Measurements from ENCODE around the gene OTOS. TPM values are rescaled to one million over a fixed set of nuclear protein-coding genes. Genes with fewer than 3 reads are reported as not detected.

The OTOS gene
- total and polyA plus RNA-seq, 4 donors: not detected

- Histone ChIP-seq H3K9ac (ENCODE audit: insufficient read depth in 1 of 2, low read length in 2 of 2) (no peak overlapping the region), H3K27ac (ENCODE audit: low read depth in 1 of 2, low read length in 1 of 2) (no peak overlapping the region), H3K4me3 (no peak overlapping the region), H3K9me3 (ENCODE audit: control insufficient read depth in 4 of 4, insufficient read depth in 3 of 4, low read length in 3 of 4) (no peaks in the 10 kb centered on the region), H3K27me3 (ENCODE audit: control insufficient read depth in 3 of 3, insufficient read depth in 3 of 3, low read length in 2 of 3) (peaks cover 0 to 2% (median 0%) of the 10 kb centered on the region in 3 donors), H3K36me3 (ENCODE audit: control insufficient read depth in 4 of 4, insufficient read depth in 4 of 4, low read length in 4 of 4) (no peaks in the 10 kb centered on the region), H3K4me1 (ENCODE audit: control insufficient read depth in 5 of 5, insufficient read depth in 5 of 5, low read length in 5 of 5) (no peaks in the 10 kb centered on the region)
- no peak for TF ChIP-seq CTCF (IDR thresholded peaks at IDR 0.05; ENCODE audit: control extremely low read depth, extremely low read depth)
- 82 to 84% methylated on average over 5 of the region's 5 CpGs for WGBS, 2 donors
- DNase-seq (no peak), ATAC-seq (ENCODE audit: insufficient read depth, low FRiP score) (no peak)
These were observed 21.6 kb upstream of the OTOS start for GRCh38 chr2:240162032-240162431.

- Histone ChIP-seq H3K9me3 (ENCODE audit: control insufficient read depth in 4 of 4, insufficient read depth in 3 of 4, low read length in 3 of 4) (no peaks in the 10 kb centered on the region), H3K36me3 (ENCODE audit: control insufficient read depth in 4 of 4, insufficient read depth in 4 of 4, low read length in 4 of 4) (no peaks in the 10 kb centered on the region), H3K27me3 (ENCODE audit: control insufficient read depth in 3 of 3, insufficient read depth in 3 of 3, low read length in 2 of 3) (peaks cover 0 to 2% (median 0%) of the 10 kb centered on the region in 3 donors), H3K4me3 (no peak overlapping the region), H3K9ac (ENCODE audit: insufficient read depth in 1 of 2, low read length in 2 of 2) (no peak overlapping the region), H3K27ac (ENCODE audit: low read depth in 1 of 2, low read length in 1 of 2) (no peak overlapping the region), H3K4me1 (ENCODE audit: control insufficient read depth in 5 of 5, insufficient read depth in 5 of 5, low read length in 5 of 5) (no peaks in the 10 kb centered on the region)
- 82 to 84% methylated on average over 21 of the region's 21 CpGs for WGBS, 2 donors
- DNase-seq (no peak), ATAC-seq (ENCODE audit: insufficient read depth, low FRiP score) (no peak)
- no peak for TF ChIP-seq CTCF (IDR thresholded peaks at IDR 0.05; ENCODE audit: control extremely low read depth, extremely low read depth)
These were observed 20.8 kb upstream of the OTOS start for GRCh38 chr2:240161087-240161750.

GRCh38 chr2:240160291-240161086 lies 20.0 kb upstream of the OTOS start:
- Histone ChIP-seq H3K4me3 (no peak overlapping the region), H3K4me1 (ENCODE audit: control insufficient read depth in 5 of 5, insufficient read depth in 5 of 5, low read length in 5 of 5) (peaks cover 0 to 7% (median 0%) of the 10 kb centered on the region in 5 donors), H3K9ac (ENCODE audit: insufficient read depth in 1 of 2, low read length in 2 of 2) (no peak overlapping the region), H3K27me3 (ENCODE audit: control insufficient read depth in 3 of 3, insufficient read depth in 3 of 3, low read length in 2 of 3) (peaks cover 0 to 2% (median 0%) of the 10 kb centered on the region in 3 donors), H3K9me3 (ENCODE audit: control insufficient read depth in 4 of 4, insufficient read depth in 3 of 4, low read length in 3 of 4) (no peaks in the 10 kb centered on the region), H3K27ac (ENCODE audit: low read depth in 1 of 2, low read length in 1 of 2) (no peak overlapping the region), H3K36me3 (ENCODE audit: control insufficient read depth in 4 of 4, insufficient read depth in 4 of 4, low read length in 4 of 4) (no peaks in the 10 kb centered on the region)
- no peak for ATAC-seq (ENCODE audit: insufficient read depth, low FRiP score)
- no peak for TF ChIP-seq CTCF (IDR thresholded peaks at IDR 0.05; ENCODE audit: control extremely low read depth, extremely low read depth)
- DNase-seq: no peak
- 88% methylated on average over 18 of the region's 18 CpGs for WGBS, 2 donors
